Measurements from ENCODE around the gene BEGAIN.

Gene BEGAIN

GRCh38 chr14:100535287-100536120, 51.7 kb downstream of the BEGAIN start:
- DNase-seq (ENCODE audit: low spot score), result no peak

- DNase-seq (ENCODE audit: low spot score), result no peak
Observed at GRCh38 chr14:100534528-100535286, 52.5 kb downstream of the BEGAIN start.

DNA sequence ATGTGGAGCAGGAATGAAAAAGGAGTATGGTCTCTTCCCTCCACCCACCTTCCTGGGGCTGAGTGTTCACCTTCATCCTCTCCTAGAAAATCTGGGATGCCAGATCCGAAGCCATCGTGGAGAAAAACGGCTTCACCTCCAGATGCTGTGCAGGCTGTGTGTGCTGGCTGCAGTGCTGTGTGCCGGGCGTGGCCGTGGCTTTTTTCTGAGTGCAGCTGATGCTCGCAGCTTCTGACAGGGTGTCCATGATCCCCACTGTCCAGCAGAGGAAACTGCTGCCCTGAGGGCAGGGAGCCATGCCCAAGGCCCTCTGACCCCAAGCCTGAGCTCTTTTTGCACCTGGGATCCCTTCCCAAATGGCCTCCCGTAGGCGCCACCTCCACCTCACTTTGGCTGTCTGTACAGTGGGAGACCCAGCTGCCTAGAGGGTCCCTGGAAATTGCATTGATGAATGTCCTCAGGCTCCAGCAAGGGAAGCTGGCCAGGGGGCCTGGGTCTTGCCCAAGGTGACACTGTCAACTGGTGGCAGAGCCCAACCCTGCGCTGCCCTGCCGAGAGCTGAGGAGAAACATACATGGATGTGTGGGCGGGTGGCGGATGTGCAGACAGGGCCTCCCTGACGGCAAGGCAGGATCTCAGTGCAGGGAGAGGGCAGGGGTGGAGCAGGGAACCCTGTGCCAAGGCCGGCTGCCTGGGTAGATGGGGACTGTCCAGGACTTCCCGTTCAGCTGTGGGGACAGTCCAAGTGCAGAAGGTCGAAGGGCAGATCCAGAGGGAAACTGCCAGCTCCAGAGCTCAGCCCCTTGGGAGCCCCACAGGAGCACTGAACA, 53.3 kb downstream of the BEGAIN start:
- no peak for DNase-seq (ENCODE audit: low spot score)

DNA sequence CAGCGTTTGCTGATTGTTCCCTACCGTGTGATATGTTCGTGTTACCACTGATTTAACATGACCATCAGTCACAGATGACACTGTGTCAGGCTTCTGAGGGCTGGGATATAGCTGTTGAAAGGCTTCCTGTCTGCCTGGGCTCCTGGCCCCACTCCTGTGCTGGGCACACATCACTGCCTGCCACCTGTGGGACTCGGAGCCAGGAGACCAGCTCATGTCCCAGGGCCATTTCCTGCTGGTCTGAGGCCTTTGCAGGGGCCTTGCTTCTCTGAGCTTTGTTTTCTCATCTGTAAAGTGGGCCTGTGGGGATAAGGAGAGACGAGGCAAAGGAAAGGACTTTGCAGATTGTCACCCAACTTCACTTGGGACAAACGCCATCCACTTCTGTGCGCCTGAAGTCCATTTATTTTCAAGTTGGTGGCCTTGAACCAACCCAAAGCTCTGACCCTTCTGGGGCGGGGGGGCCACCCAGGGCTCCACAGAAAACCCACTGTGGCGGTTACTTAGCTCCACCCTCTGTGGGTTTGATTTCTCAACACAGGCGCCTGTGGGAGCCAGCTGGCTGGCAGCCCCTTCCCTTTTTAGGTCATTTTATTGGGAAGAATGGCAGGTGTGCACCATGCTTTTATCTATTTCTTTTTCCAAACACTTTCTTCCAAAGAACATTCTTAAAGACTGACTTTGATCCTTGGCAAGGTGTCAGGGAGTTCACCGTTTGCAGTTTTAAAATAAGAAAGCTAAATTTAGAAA, 54.1 kb downstream of the BEGAIN start:
- no peak for DNase-seq (ENCODE audit: low spot score)

GRCh38 chr14:100532154-100532861, 54.9 kb downstream of the BEGAIN start:
- no peak for DNase-seq (ENCODE audit: low spot score)

DNA sequence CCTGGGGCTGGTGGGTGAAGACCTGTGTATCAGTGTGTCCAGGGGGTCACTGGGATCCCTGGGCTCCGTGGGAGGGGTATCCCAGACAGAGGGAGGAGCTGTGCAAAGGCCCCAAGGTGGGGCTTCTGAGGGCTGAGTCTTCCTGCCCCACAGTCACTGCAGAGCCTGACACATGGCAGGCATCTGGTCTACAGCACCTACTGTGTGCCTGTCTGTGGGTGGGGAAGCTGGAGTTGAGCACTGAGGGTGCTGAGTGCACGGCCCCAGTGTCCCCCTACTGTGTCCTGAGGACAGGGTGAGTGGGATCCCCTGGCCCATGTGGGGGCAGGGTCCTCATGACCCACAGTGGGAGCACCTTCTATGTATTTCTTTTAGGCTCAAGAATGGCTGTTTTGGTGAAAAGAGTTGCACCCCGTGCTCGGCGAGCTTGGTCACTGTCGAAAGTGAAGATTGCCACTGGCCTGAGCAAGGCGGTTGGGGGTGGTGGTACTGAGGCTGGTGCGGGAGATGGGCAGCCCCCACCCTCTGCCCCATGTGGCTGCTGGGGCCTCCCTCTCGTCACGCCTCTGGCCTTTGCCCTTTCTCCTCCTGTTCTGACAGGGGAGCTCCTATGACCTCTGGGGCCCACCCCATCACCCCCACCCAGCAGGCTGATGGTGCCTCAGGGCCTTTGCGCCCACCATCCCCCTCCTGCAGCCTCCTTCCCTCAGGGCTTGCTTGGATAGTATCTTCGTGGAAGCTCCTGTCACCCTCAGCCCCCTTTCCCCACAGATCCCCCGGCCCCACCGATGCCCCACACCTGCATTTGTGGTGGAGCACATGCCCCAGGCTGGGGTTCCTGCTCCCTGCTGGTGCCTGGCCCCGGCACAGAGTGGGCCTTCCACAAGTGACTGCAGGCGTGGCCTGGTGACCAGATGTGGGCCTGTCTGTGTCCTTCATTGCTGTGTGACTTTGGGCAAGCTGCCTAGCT, 55.8 kb downstream of the BEGAIN start:
- DNase-seq (ENCODE audit: low spot score), result no peak

- DNase-seq (ENCODE audit: low spot score), result no peak
Observed at GRCh38 chr14:100530270-100531072, 56.7 kb downstream of the BEGAIN start.

GRCh38 chr14:100529561-100530031, 57.6 kb downstream of the BEGAIN start:
- no peak for DNase-seq (ENCODE audit: low spot score)

- DNase-seq (ENCODE audit: low spot score), result no peak
Observed at GRCh38 chr14:100528962-100529560, 58.2 kb downstream of the BEGAIN start.

DNA sequence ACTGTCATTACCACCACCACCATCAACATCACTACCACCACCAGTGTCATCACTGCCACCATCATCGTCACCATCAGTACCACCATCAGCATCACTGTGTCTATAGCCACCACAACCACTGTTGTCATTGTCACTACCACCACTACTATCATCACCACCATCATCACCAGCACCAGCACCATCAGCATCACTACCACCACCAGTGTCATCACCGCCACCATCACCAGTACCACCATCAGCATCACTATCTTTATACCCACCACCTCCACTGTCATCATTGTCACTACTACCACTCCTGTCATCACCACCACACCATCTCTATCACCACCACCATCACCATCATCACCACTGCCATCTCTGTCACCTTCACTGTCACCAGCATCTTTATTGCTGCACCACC, 60.6 kb downstream of the BEGAIN start:
- DNase-seq (ENCODE audit: low spot score), result no peak

DNA sequence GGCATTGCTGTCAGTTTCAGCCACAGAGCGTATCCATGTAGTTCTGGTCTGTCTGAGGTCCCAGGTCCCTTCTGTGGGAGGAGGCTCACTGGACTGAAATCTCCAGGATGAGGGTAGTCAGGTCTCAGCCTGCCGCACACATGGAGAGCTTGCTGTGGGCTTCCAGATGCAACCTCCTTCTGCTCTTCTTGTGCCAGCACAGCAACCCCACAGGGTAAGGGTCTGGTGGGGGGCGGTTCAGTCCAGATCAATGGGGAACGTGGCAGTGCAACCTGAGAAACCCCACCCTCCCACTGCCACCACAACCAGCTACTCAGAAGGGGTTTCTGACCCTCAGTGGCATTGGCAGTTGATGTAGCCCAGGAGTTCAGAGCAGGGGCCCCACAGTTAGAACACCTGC, 61.2 kb downstream of the BEGAIN start:
- no peak for DNase-seq (ENCODE audit: low spot score)

DNA sequence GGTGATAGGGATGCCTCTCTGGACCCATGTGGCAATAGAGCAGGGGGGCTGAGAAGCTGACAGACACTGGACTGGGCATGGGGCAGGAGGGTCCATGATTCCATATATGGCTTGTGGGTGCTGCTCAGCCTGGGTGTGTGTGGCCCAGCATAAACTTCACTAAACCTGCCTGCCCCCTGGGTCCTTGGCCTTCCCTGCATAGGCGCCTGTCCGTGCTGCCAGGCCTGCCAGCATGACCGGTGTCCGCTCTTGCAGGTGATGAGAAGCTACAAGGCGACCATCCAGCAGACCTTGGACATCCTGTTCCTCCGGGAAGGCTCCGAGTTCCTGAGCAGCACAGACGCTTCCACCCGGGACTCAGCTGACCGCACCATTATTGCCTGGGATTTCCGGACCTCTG, 61.6 kb downstream of the BEGAIN start:
- no peak for DNase-seq (ENCODE audit: low spot score)

GRCh38 chr14:100524933-100525243, 62.3 kb downstream of the BEGAIN start:
- DNase-seq (ENCODE audit: low spot score), result peak; percentile 17

- DNase-seq (ENCODE audit: low spot score), result no peak
Observed at GRCh38 chr14:100524233-100524932, 62.8 kb downstream of the BEGAIN start.

DNA sequence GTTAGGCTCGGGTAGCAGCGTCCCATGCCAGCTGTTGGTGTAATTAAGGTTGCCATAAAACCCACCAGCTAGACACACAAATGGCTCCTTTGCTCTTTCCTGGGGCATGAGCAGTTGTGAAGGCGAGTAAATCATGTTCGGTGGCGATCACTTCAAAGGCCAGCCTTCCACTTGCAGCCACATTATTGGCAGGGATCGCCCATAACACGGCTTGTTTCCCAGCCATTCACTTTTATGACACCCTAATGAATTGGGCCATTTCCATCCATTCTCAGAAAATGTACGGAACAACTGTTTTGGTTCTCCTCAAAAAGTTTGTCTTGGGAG, 63.4 kb downstream of the BEGAIN start:
- no peak for DNase-seq (ENCODE audit: low spot score)

DNA sequence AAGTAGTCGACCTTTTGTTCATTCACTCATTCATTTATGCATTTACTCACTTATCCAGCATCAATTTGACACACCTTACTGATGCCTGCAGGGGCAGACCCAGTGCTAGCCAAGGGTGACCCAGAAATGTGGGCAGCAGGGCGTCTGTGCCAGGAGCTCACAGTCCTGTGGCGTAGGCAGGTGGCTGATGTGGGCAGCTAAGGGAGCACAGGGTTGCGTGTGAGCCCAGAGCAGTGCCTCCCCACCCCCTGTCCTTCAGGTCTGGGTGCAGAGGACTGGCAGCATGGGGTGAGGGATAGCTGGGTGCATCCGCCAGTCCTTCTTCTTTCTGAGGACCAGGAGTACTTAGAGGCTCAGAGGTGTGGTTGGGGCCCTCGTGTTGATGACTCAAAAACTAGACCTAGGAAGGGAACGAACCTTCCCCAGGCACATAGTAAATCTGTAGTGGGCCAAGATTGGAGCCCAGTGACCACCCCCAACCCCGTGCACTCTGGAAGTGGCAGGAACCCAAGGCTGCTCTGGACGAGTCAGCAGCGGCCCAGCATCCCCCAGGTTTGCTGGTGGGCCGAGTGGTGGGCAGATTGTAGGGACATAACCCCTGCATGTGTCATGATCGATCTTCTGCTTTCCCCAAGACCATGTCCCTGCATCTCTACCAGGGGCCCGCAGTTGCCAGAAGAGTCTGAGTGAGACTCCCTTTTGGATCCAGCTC, 63.9 kb downstream of the BEGAIN start:
- no peak for DNase-seq (ENCODE audit: low spot score)

GRCh38 chr14:100522616-100523099, 64.6 kb downstream of the BEGAIN start:
- no peak for DNase-seq (ENCODE audit: low spot score)

Measured in CD4-positive, alpha-beta T cell treated with Interleukin-2 at 100 ng/mL for 4 hours (primary cell).